ENCODE results near the gene NR3C2. TPM values are rescaled to one million over a fixed set of nuclear protein-coding genes. Genes with fewer than 3 reads are reported as not detected.

The NR3C2 gene
- polyA plus RNA-seq, 1 of the 3 experiments (the other 2 are of a cell fraction), result 0.02 TPM

DNA sequence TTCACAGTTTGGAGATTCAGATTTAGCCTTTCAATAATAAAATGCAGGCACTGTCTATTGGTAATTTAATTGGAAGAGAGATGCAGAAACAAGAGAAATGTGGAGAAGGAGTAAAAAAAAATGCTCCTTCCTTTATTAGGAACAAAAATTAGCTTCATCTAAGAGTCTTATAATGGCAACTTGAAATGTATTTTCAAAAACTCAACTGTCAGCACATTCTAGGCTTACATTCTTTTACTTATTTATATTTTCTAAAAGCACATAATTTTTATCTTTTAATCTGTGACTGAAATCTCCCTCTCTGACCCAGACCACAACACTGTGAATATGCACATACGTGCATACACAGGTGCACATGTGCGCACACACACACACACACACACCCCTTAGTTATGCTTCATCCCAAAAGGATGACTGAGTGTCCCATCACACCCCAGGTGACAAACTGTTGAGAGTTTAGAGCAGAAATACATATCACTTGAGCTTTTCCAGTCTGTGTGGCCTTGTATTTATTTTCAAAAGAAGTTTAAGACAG is 29.7 kb downstream of the NR3C2 start (continued):
- TF ChIP-seq, protein P1, sequence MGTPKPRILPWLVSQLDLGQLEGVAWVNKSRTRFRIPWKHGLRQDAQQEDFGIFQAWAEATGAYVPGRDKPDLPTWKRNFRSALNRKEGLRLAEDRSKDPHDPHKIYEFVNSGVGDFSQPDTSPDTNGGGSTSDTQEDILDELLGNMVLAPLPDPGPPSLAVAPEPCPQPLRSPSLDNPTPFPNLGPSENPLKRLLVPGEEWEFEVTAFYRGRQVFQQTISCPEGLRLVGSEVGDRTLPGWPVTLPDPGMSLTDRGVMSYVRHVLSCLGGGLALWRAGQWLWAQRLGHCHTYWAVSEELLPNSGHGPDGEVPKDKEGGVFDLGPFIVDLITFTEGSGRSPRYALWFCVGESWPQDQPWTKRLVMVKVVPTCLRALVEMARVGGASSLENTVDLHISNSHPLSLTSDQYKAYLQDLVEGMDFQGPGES (IDR thresholded peaks at IDR 0.05; ENCODE audit: low read depth, low read length), result no peak
- TF ChIP-seq, protein P2, sequence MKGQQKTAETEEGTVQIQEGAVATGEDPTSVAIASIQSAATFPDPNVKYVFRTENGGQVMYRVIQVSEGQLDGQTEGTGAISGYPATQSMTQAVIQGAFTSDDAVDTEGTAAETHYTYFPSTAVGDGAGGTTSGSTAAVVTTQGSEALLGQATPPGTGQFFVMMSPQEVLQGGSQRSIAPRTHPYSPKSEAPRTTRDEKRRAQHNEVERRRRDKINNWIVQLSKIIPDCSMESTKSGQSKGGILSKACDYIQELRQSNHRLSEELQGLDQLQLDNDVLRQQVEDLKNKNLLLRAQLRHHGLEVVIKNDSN (IDR thresholded peaks at IDR 0.05; ENCODE audit: borderline replicate concordance, low read depth), result no peak
- TF ChIP-seq SIN3A (IDR thresholded peaks at IDR 0.05; ENCODE audit: borderline replicate concordance, low read depth, low read length) (no peak), GATA2 (CRISPR knock-in tag; IDR thresholded peaks at IDR 0.05) (no peak), RXRA (IDR thresholded peaks at IDR 0.05; ENCODE audit: borderline replicate concordance, low read depth) (no peak), TAF1 (IDR thresholded peaks at IDR 0.05; ENCODE audit: borderline replicate concordance, low read depth, low read length) (no peak)

DNA sequence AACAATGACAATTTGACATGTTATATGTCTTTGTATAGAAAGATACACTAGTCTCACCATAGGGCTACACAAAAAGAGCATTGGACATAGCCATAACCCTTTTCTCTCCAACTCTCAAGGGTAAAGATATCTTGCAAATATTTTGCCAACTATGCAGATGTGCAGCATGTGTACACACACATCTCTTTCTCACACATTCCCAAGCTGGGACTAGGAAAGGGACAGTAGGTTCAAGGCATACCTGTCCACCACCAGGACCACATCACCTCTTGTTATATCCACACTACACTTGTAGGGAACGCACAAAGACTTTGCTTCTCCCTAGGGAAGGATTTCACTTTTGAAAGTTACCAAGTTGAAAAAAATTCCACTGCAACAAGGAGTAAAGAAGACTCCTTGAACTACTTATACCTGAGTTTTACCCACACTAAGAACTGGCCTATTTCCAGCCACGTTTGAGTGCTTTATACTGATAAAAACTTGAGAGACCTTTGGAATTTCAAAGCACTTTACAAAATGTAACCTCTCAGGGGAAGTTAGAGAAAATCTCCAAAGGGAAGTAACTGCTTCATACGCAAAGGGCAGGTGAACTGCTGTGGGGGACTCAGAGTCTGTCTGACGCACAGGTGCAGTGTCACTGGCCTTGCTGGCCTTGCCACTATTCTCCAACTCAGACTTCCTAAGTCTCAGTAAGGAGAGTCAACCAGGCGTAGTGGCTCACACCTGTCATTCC is 36.9 kb downstream of the NR3C2 start:
- no peak overlapping the region for H3K9ac ChIP-seq

More for the DNA sequence above, 36.9 kb downstream of the NR3C2 start:
- H2AFZ ChIP-seq (ENCODE audit: low read depth), result no peak overlapping the region
- H3K27me3 ChIP-seq (ENCODE audit: insufficient read depth), result no peaks in the 10 kb centered on the region
- ChIA-PET POLR2A (no interaction called here), CTCF (no interaction called here)
- H3K9me2 ChIP-seq, result peaks cover 3% of the 10 kb centered on the region; the same call in 1 of the 2 replicates
- no peak overlapping the region for H3K4me3 ChIP-seq (ENCODE audit: low read depth in 2 of 2, low read length in 1 of 2)
- DNase-seq, result no peak
- no peaks in the 10 kb centered on the region for H3K36me3 ChIP-seq (replicated peaks in 1 of 2; ENCODE audit: control insufficient read depth in 1 of 2, insufficient read depth in 2 of 2, low read length in 1 of 2)
- WGBS (ENCODE audit: low lambda C conversion rate), result 53% methylated on average over 3 of the region's 5 CpGs
- H3K4me1 ChIP-seq (ENCODE audit: control insufficient read depth in 1 of 2, insufficient read depth in 2 of 2, low read depth in 1 of 2, low read length in 1 of 2), result no peaks in the 10 kb centered on the region
- TF ChIP-seq GABPA (IDR thresholded peaks at IDR 0.05; ENCODE audit: low read depth) (no peak), RXRA (IDR thresholded peaks at IDR 0.05; ENCODE audit: borderline replicate concordance, low read depth) (no peak), FOSL2 (IDR thresholded peaks at IDR 0.05; ENCODE audit: borderline replicate concordance, low read depth) (no peak), EZH2phosphoT487 (IDR thresholded peaks at IDR 0.05; ENCODE audit: borderline replicate concordance, low read depth) (no peak), CHD2 (IDR thresholded peaks at IDR 0.05; ENCODE audit: low read length, partially characterized antibody) (no peak), TAF1 (IDR thresholded peaks at IDR 0.05; ENCODE audit: borderline replicate concordance, low read depth, low read length) (no peak), TEAD4 (IDR thresholded peaks at IDR 0.05; ENCODE audit: borderline replicate concordance, insufficient read depth) (no peak), RCOR1 (IDR thresholded peaks at IDR 0.05; ENCODE audit: low read length) (no peak), RAD21 (IDR thresholded peaks at IDR 0.05; ENCODE audit: low read length) (no peak), RFX5 (IDR thresholded peaks at IDR 0.05; ENCODE audit: low read length) (no peak), NFIC (IDR thresholded peaks at IDR 0.05; ENCODE audit: borderline replicate concordance) (no peak), FOXJ3 (CRISPR knock-in tag; IDR thresholded peaks at IDR 0.05) (no peak), TCF12 (IDR thresholded peaks at IDR 0.05) (no peak)
- TF ChIP-seq, protein P3, sequence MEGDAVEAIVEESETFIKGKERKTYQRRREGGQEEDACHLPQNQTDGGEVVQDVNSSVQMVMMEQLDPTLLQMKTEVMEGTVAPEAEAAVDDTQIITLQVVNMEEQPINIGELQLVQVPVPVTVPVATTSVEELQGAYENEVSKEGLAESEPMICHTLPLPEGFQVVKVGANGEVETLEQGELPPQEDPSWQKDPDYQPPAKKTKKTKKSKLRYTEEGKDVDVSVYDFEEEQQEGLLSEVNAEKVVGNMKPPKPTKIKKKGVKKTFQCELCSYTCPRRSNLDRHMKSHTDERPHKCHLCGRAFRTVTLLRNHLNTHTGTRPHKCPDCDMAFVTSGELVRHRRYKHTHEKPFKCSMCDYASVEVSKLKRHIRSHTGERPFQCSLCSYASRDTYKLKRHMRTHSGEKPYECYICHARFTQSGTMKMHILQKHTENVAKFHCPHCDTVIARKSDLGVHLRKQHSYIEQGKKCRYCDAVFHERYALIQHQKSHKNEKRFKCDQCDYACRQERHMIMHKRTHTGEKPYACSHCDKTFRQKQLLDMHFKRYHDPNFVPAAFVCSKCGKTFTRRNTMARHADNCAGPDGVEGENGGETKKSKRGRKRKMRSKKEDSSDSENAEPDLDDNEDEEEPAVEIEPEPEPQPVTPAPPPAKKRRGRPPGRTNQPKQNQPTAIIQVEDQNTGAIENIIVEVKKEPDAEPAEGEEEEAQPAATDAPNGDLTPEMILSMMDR (IDR thresholded peaks at IDR 0.05), result no peak
- TF ChIP-seq, protein P4, sequence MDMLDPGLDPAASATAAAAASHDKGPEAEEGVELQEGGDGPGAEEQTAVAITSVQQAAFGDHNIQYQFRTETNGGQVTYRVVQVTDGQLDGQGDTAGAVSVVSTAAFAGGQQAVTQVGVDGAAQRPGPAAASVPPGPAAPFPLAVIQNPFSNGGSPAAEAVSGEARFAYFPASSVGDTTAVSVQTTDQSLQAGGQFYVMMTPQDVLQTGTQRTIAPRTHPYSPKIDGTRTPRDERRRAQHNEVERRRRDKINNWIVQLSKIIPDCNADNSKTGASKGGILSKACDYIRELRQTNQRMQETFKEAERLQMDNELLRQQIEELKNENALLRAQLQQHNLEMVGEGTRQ (IDR thresholded peaks at IDR 0.05; ENCODE audit: borderline replicate concordance, low read depth, low read length), result no peak
- H3K27ac ChIP-seq (ENCODE audit: low read depth in 2 of 2, low read length in 1 of 2), result no peak overlapping the region
- H3K4me2 ChIP-seq, result no peak overlapping the region
- no peaks in the 10 kb centered on the region for H4K20me1 ChIP-seq (ENCODE audit: insufficient read depth)
- no peaks in the 10 kb centered on the region for H3K79me2 ChIP-seq (ENCODE audit: insufficient read depth)
- H3F3A ChIP-seq (replicated peaks; ENCODE audit: insufficient read depth), result no peaks in the 10 kb centered on the region
- no peaks in the 10 kb centered on the region for H3K9me3 ChIP-seq

Data from SK-N-SH (cell line).